A673 (cell line): ENCODE data around the gene MINDY3.

Experiments used
- EZH2 ChIP-seq: fragments of 200-600 bp; sonication (generic); IDR thresholded peaks from 2 replicates; pipeline ENCODE4 v1.6.1; 2017; ENCODE audit warnings: borderline replicate concordance, low read depth, mild to moderate bottlenecking, mixed read lengths, antibody characterized with exemption, low read length; ENCODE audit not compliant: poor library complexity, severe bottlenecking
- TF ChIP-seq, protein P1 (sequence below): fragments of 300-800, 200-600 bp; sonication (generic); conservative IDR thresholded peaks from 2 replicates; pipeline ENCODE4 v1.5.1; 2017; ENCODE audit warnings: low read depth, mild to moderate bottlenecking, antibody characterized with exemption, low read length, moderate library complexity, mixed read lengths

DNA sequence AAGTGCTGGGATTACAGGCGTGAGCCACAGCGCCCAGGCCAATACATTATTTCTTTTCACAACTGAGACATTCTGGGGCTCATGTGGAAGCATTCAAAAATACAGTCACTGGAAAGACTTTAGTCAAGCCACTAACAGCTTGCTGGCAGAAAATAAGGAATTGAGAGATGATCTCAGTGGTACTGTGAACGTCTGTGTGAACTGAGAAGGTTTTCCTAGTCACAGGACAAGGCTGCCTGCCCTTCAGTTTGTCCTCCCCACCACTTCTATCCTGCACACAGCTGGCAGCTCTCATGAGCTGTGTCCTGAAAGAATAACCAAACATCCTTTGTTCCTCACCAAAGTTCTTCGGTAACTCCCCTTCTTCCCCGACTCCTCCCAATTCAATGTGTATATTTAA lies 109.3 kb downstream of the MINDY3 start:
- TF ChIP-seq, protein P1, sequence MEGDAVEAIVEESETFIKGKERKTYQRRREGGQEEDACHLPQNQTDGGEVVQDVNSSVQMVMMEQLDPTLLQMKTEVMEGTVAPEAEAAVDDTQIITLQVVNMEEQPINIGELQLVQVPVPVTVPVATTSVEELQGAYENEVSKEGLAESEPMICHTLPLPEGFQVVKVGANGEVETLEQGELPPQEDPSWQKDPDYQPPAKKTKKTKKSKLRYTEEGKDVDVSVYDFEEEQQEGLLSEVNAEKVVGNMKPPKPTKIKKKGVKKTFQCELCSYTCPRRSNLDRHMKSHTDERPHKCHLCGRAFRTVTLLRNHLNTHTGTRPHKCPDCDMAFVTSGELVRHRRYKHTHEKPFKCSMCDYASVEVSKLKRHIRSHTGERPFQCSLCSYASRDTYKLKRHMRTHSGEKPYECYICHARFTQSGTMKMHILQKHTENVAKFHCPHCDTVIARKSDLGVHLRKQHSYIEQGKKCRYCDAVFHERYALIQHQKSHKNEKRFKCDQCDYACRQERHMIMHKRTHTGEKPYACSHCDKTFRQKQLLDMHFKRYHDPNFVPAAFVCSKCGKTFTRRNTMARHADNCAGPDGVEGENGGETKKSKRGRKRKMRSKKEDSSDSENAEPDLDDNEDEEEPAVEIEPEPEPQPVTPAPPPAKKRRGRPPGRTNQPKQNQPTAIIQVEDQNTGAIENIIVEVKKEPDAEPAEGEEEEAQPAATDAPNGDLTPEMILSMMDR, result no peak
- TF ChIP-seq EZH2, result no peak
